GM18511 (cell line): Measurements from ENCODE around the gene CLDN17.

Source experiments
- ATAC-seq: cut with Tn5 transposase; IDR thresholded peaks from one replicate; pipeline ENCODE4 v1.9.1; 2021; ENCODE audit warnings: mild to moderate bottlenecking, moderate library complexity; ENCODE audit not compliant: unreplicated experiment

Gene CLDN17

GRCh38 chr21:30166705-30167104 lies at the start of gene CLDN17:
Gene CLDN17 (minus strand): TSS chr21:30166805. CDS start chr21:30166617, 188 bp downstream.
- ATAC-seq = no peak

- ATAC-seq = no peak
These were observed 49.6 kb upstream of the CLDN17 start, which contains the start of gene CLDN8 for GRCh38 chr21:30216041-30216723. Gene CLDN8 (minus strand): TSS chr21:30216097. CDS start chr21:30215925, 172 bp downstream.

GRCh38 chr21:30211071-30211470 lies 44.5 kb upstream of the CLDN17 start:
- ATAC-seq = no peak

DNA sequence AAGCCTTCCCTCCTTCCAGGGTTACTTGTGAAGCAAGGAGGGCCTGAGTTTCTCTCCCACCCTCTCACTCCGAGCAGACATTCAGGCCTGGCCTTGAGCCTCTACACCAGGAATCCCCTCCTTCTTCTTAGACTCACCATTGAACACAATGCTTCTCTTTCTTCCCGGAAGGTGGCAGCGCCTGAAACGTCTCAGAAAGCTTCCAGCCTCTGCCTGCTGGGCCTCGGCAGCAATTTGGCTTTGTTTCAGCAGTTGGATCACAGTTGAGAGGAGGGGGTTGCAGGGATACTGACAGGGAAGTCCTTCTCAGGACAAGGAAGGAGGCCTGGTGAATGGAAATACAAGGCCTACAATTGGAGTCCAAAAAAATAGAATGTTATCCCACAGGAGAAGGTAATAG lies 43.0 kb upstream of the CLDN17 start:
- ATAC-seq = no peak

DNA sequence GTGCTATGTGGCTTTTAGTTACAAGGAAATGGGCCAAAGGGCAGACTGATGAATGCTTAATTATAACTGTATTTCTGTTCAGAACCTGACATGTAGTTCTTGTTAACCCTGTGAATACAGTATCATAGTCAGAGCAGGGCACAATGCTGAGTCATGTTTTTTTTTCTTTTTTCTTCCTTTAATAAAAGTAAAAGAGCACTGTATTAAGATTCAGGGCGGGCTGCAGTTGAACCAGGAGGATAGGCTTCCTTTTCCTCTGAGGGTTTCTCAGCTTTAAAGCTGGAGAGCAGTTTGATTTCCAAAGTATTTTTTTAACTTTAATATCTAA lies 40.6 kb upstream of the CLDN17 start:
- ATAC-seq = no peak

GRCh38 chr21:30206551-30207251 lies 40.1 kb upstream of the CLDN17 start:
- no peak for ATAC-seq

DNA sequence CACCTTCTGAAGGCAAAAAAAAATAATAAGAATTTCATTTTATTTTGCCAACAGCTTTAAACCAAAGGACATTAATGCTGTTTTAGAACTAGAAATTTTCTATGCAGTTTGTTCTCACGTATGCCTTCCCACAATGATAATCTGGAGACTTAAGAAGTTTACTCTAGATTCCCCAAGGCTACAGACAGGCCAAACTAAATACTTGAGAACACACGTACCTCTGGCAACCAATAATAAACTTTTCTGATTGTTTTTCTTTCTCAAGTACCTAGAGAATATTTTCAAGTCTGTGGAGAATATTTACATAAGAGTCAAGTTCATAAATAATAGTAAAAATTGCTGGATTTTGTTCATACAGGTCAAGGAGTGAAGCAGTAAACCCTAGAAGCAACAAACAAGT lies 33.4 kb upstream of the CLDN17 start:
- no peak for ATAC-seq

- no peak for ATAC-seq
These were observed 28.2 kb upstream of the CLDN17 start for GRCh38 chr21:30194701-30195299.

GRCh38 chr21:30193201-30193600 lies 26.6 kb upstream of the CLDN17 start:
- ATAC-seq = no peak

DNA sequence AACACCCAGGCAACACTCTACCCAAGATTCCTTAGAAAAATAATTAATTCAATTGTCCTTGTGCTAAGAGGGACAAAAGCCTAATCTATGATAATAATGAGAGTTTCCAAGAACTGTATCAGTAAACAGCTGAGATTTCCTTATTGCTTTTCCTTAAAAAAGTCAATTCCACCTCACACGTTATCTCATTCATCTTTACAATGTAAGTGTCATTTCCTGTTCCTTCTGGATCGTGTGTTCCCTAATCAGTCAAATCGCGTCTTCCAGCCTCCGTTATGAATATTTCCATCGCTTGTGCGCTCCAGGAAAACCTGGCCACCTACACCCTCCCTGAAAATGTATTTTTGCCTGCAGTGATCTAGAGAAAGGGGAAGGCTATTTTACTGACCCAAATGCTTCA lies 23.9 kb upstream of the CLDN17 start:
- no peak for ATAC-seq

DNA sequence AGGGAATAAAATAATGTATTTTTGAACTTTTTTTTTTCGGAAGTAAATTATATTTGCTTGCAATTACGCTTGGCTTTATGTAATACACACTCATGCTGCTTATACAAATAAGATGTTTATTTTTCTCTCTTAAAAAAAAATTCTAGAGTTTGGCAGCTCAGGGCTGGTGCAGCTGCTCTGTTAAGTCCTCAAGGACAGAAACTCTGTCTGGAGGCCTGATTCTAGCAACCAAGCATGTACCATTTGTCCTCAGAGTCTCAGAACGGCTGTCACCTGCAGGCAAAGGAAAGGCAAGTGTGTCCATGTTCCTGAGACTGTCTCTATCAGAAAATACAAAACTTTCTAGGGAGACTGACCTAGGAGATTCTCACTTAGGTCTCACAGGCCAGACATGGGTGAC lies 23.2 kb upstream of the CLDN17 start:
- ATAC-seq = no peak

- no peak for ATAC-seq
These were observed 19.6 kb upstream of the CLDN17 start for GRCh38 chr21:30186242-30186641.

DNA sequence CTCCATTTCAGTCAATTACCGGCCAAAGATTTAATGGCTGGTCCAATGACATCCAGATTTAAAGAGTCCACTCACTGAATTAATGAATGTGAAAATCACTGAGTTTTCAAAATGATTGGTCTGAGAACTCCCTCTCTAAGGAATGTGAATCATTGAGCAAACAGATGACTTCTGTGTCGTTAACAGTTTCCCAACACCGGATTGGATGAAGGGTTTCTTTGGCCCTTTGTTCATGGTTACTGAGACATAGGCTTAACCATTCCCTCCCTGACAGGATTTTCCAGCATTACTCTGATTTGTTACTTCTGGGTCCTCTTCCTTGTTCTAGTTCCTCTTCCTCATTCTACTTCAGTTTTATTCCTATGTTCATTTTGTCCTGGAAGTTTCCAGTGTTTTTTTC lies 1.5 kb upstream of the CLDN17 start:
- no peak for ATAC-seq

GRCh38 chr21:30166171-30166570 lies 434 bp downstream of the CLDN17 start:
- ATAC-seq = no peak

- ATAC-seq = no peak
These were observed 1.8 kb downstream of the CLDN17 start for GRCh38 chr21:30164796-30165195.

GRCh38 chr21:30153697-30154340 lies 12.8 kb downstream of the CLDN17 start:
- ATAC-seq = no peak

GRCh38 chr21:30152792-30153191 lies 13.8 kb downstream of the CLDN17 start:
- ATAC-seq = no peak

GRCh38 chr21:30148906-30149305 lies 17.7 kb downstream of the CLDN17 start:
- ATAC-seq = no peak

- ATAC-seq = no peak
These were observed 19.9 kb downstream of the CLDN17 start for GRCh38 chr21:30146558-30147282.

DNA sequence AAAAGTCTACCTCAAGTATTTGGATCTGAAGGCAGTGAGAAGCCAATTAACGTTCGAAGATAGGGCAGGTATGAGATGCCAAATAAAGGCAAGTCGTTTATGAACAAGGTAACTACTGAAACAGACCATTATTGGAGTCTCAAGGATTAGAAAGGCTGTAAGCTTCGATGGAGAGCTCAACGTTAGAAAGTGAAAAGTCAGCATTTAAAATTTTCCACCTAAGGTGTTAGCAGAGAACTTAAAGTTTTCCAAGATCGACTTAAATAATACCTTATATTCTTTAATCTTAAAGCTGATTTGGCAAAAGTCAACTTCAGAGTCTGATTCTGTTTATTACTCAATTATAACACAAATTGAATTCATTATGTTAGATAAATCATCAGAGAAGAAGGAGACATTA lies 28.1 kb downstream of the CLDN17 start:
- ATAC-seq = no peak

DNA sequence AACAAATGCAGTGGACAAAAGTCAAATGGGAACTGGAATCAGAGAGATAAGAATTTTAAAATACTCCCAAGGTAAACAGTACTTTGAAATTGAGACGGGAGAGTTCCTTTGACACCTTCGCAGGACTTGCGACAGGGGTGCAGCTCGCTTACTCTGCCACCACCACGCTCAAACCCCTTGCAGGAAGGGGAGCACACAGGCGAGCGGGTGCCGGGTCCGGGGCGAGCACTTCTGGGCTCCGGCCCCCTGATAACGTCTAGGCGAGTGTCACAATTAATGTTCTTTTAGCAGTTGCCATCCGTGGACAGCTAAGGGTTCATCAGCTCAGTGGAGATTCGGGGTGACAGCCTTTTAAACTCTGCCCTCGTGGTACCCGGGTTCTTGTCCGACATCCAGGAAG lies 37.4 kb downstream of the CLDN17 start:
- ATAC-seq = no peak
